HG02885 (cell line): ENCODE measurements around the gene OR9K2.
"Not testable (repeated sequence)": the region's sequence is repeated elsewhere in the genome, so short reads cannot be mapped to it uniquely, and the experiment has no call there.

Experiments
- ATAC-seq: cut with Tn5 transposase; IDR thresholded peaks from one replicate; pipeline ENCODE4 v1.9.1; 2021; ENCODE audit warnings: mild to moderate bottlenecking; ENCODE audit not compliant: unreplicated experiment, poor library complexity

Gene OR9K2

GRCh38 chr12:55126106-55126505, at the start of gene OR9K2:
TSS of gene OR9K2 (plus strand) at chr12:55126406. CDS start at chr12:55129835, 3,429 bp downstream.
- no peak for ATAC-seq

GRCh38 chr12:55092579-55092978, 33.6 kb upstream of the OR9K2 start:
- ATAC-seq, result no peak

GRCh38 chr12:55112378-55112875, 13.8 kb upstream of the OR9K2 start:
- ATAC-seq, result no peak

- ATAC-seq, result no peak
Measured at GRCh38 chr12:55116152-55116551, 10.1 kb upstream of the OR9K2 start.

- ATAC-seq, result no peak
Measured at GRCh38 chr12:55132816-55133215, 6.6 kb downstream of the OR9K2 start.

GRCh38 chr12:55142669-55143565, 16.7 kb downstream of the OR9K2 start:
- ATAC-seq, result no peak

- ATAC-seq, result no peak
Measured at GRCh38 chr12:55143566-55143870, 17.3 kb downstream of the OR9K2 start.

GRCh38 chr12:55167010-55167640, 40.9 kb downstream of the OR9K2 start:
- ATAC-seq, result not testable (repeated sequence)

- ATAC-seq, result no peak
Measured at GRCh38 chr12:55171445-55171844, 45.2 kb downstream of the OR9K2 start.

- not testable (repeated sequence) for ATAC-seq
Measured at GRCh38 chr12:55171846-55172245, 45.6 kb downstream of the OR9K2 start.

- ATAC-seq, result no peak
Measured at GRCh38 chr12:55172686-55173085, 46.5 kb downstream of the OR9K2 start.

- ATAC-seq, result no peak
Measured at GRCh38 chr12:55173456-55173855, 47.2 kb downstream of the OR9K2 start.
